Activated B cell treated with CpG ODN at 0.5 μM for 24 hours (primary cell): ENCODE data around the gene MIEN1. TPM values are rescaled to one million over a fixed set of nuclear protein-coding genes. Genes with fewer than 3 reads are reported as not detected.
"Not testable (repeated sequence)": the region's sequence is repeated elsewhere in the genome, so short reads cannot be mapped to it uniquely, and the experiment has no call there.

ENCODE experiments used
- ATAC-seq: fragments of 200-7000 bp; cut with Tn5 transposase; one replicate; pipeline ENCODE4 v1.10.0; 2021; ENCODE audit warnings: low read depth, mild to moderate bottlenecking, moderate library complexity
- CTCF ChIA-PET: fragments of 350-600 bp; sonication (Branson Sonifier 250); formaldehyde crosslinking; loops from one replicate; lab custom pipeline; 2021; ENCODE audit warnings: antibody characterized with exemption; lab: Charles Lee
- POLR2A ChIA-PET: fragments of 350-600 bp; sonication (Branson Sonifier 250); formaldehyde crosslinking; loops from one replicate; lab custom pipeline; 2021; ENCODE audit warnings: antibody characterized with exemption; lab: Charles Lee
- DNase-seq: peaks from one replicate; pipeline ENCODE4 v3.0.0; 2022
- H3K27ac Mint-ChIP-seq: one replicate; pipeline ENCODE4 v1.8.0; 2020; ENCODE audit warnings: mixed read lengths
- H3K27me3 Mint-ChIP-seq: one replicate; pipeline ENCODE4 v1.8.0; 2021; ENCODE audit warnings: mixed read lengths
- H3K36me3 Mint-ChIP-seq: one replicate; pipeline ENCODE4 v1.8.0; 2021; ENCODE audit warnings: low read depth, mixed read lengths
- H3K4me1 Mint-ChIP-seq: one replicate; pipeline ENCODE4 v1.8.0; 2021; ENCODE audit warnings: mixed read lengths
- H3K4me3 Mint-ChIP-seq: one replicate; pipeline ENCODE4 v1.8.0; 2020; ENCODE audit warnings: mild to moderate bottlenecking, mixed read lengths
- H3K9me3 Mint-ChIP-seq: one replicate; pipeline ENCODE4 v1.8.0; 2020; ENCODE audit warnings: mixed read lengths
- CTCF ChIP-seq: fragments of 200-600 bp; IDR thresholded peaks from one replicate; pipeline ENCODE4 v1.8.0; 2022; ENCODE audit warnings: antibody characterized with exemption, mild to moderate bottlenecking
- intact Hi-C: fragments of 100-400 bp; cut with micrococcal nuclease; formaldehyde crosslinking; loops from one replicate; pipeline ENCODE4 v1.15.1; 2024
- total RNA-seq: library from RNA; stranded (reverse); gene quantifications from 2 replicates; pipeline ENCODE4 v1.2.3, GENCODE V29; 2022

The MIEN1 gene
- total RNA-seq, 1 donor from 2014 or later, result 42.2 TPM

GRCh38 chr17:39732586-39732985 is 2.3 kb upstream of the MIEN1 start:
- no peaks in the 10 kb centered on the region for H3K9me3 Mint-ChIP-seq
- peak overlapping the region; percentile 42 for H3K4me3 Mint-ChIP-seq
- TF ChIP-seq CTCF, result no peak
- peaks cover 19% of the 10 kb centered on the region for H3K4me1 Mint-ChIP-seq
- intact Hi-C loops, result loop anchor here (5.0 kb wide), 1 partner anchor 65 kb away; the partner anchor contains the start of genes PNMT and TCAP
- POLR2A ChIA-PET, result interaction anchor here (0.7 to 2.5 kb wide), 3 partner anchors 23 to 446 kb away, joined by 3 to 9 read pairs (median 3); partner anchors contain the start of gene PSMD3
- CTCF ChIA-PET, result interaction anchor here (3.6 kb wide), 1 partner anchor 111 kb away, joined by 29 read pairs; no protein-coding TSS in a partner anchor
- peaks cover 14% of the 10 kb centered on the region for H3K36me3 Mint-ChIP-seq
- H3K27me3 Mint-ChIP-seq, result peaks cover 8% of the 10 kb centered on the region
- H3K27ac Mint-ChIP-seq, result no peak overlapping the region
- no peak for DNase-seq
- no peak for ATAC-seq

GRCh38 chr17:39729280-39729851 is 966 bp downstream of the MIEN1 start:
- TF ChIP-seq CTCF, result no peak
- POLR2A ChIA-PET, result interaction anchor here (0.5 to 3.1 kb wide), 33 partner anchors 20 to 530 kb away, joined by 3 to 39 read pairs (median 5); partner anchors contain the start of genes IKZF3, PGAP3 and PSMD3
- H3K27me3 Mint-ChIP-seq, result no peaks in the 10 kb centered on the region
- DNase-seq (no peak), ATAC-seq (no peak)
- intact Hi-C loops, result no loop called here
- H3K4me3 Mint-ChIP-seq, result peak overlapping the region; percentile 88
- H3K27ac Mint-ChIP-seq, result peak overlapping the region; percentile 86
- CTCF ChIA-PET, result interaction anchor here (0.9 to 3.6 kb wide), 15 partner anchors 7 to 251 kb away, joined by 3 to 29 read pairs (median 6); partner anchors contain the start of genes PGAP3, PNMT and PSMD3
- peaks cover 33% of the 10 kb centered on the region for H3K36me3 Mint-ChIP-seq
- peaks cover 21% of the 10 kb centered on the region for H3K4me1 Mint-ChIP-seq
- no peaks in the 10 kb centered on the region for H3K9me3 Mint-ChIP-seq

- POLR2A ChIA-PET, result no interaction called here
- H3K4me3 Mint-ChIP-seq, result no peak overlapping the region
- H3K27me3 Mint-ChIP-seq, result no peaks in the 10 kb centered on the region
- intact Hi-C loops, result no loop called here
- DNase-seq (no peak), ATAC-seq (no peak)
- TF ChIP-seq CTCF, result no peak
- no peak overlapping the region for H3K27ac Mint-ChIP-seq
- peaks cover 33% of the 10 kb centered on the region for H3K36me3 Mint-ChIP-seq
- CTCF ChIA-PET, result no interaction called here
- H3K4me1 Mint-ChIP-seq, result peaks cover 21% of the 10 kb centered on the region
- no peaks in the 10 kb centered on the region for H3K9me3 Mint-ChIP-seq
Measured at GRCh38 chr17:39727556-39727955, 2.8 kb downstream of the MIEN1 start.

- no peaks in the 10 kb centered on the region for H3K27me3 Mint-ChIP-seq
- H3K4me3 Mint-ChIP-seq, result no peak overlapping the region
- DNase-seq (no peak), ATAC-seq (no peak)
- intact Hi-C loops, result no loop called here
- no peak overlapping the region for H3K27ac Mint-ChIP-seq
- H3K36me3 Mint-ChIP-seq, result peaks cover 33% of the 10 kb centered on the region
- TF ChIP-seq CTCF, result no peak
- ChIA-PET CTCF (no interaction called here), POLR2A (interaction anchor here (0.5 kb wide), 1 partner anchor 10 kb away, joined by 4 read pairs; no protein-coding TSS in a partner anchor)
- peaks cover 21% of the 10 kb centered on the region for H3K4me1 Mint-ChIP-seq
- H3K9me3 Mint-ChIP-seq, result no peaks in the 10 kb centered on the region
Measured at GRCh38 chr17:39726617-39727016, 3.7 kb downstream of the MIEN1 start.

- H3K27me3 Mint-ChIP-seq, H3K4me3 Mint-ChIP-seq, DNase-seq, H3K27ac Mint-ChIP-seq, ATAC-seq, H3K9me3 Mint-ChIP-seq, intact Hi-C loops, CTCF ChIA-PET: not testable (repeated sequence)
- POLR2A ChIA-PET, result interaction anchor here (0.9 kb wide), 1 partner anchor 38 kb away, joined by 3 read pairs; the partner anchor contains the start of gene PGAP3
- H3K4me1 Mint-ChIP-seq, result peaks cover 21% of the 10 kb centered on the region
- H3K36me3 Mint-ChIP-seq, result peaks cover 33% of the 10 kb centered on the region
Measured at GRCh38 chr17:39725923-39726322, 4.4 kb downstream of the MIEN1 start.
